Smooth muscle cell (in vitro differentiated cells): Measurements from ENCODE around the gene ADAMTSL1. TPM values are rescaled to one million over a fixed set of nuclear protein-coding genes. Genes with fewer than 3 reads are reported as not detected.

Source experiments
- DNase-seq: peaks from one replicate; lab custom pipeline; 2025; ENCODE audit not compliant: unreplicated experiment; lab: John Stamatoyannopoulos, UW
- H2AFZ ChIP-seq: fragments of 200-600 bp; sonication (generic); 2 replicates; pipeline ENCODE4 v1.6.0; 2016; ENCODE audit warnings: antibody characterized with exemption, low read depth, mild to moderate bottlenecking
- H3F3A ChIP-seq: fragments of 200-600 bp; sonication (generic); 2 replicates; pipeline ENCODE4 v1.6.0; 2017; ENCODE audit warnings: antibody characterized with exemption, low read depth
- H3K27ac ChIP-seq: fragments of 200-600 bp; sonication (generic); 2 replicates; pipeline ENCODE4 v1.5.1; 2016; ENCODE audit warnings: low read depth, mild to moderate bottlenecking
- H3K27me3 ChIP-seq: fragments of 200-600 bp; sonication (generic); 2 replicates; pipeline ENCODE4 v1.6.1; 2016; ENCODE audit warnings: low read depth, mild to moderate bottlenecking
- H3K36me3 ChIP-seq: fragments of 200-600 bp; sonication (generic); 2 replicates; pipeline ENCODE4 v1.5.1; 2016; ENCODE audit warnings: low read depth
- H3K4me1 ChIP-seq: fragments of 200-600 bp; sonication (generic); 2 replicates; pipeline ENCODE4 v1.5.1; 2016; ENCODE audit warnings: low read depth
- H3K4me2 ChIP-seq: fragments of 200-600 bp; sonication (generic); 2 replicates; pipeline ENCODE4 v1.6.0; 2016; ENCODE audit warnings: mild to moderate bottlenecking
- H3K4me3 ChIP-seq: fragments of 200-600 bp; sonication (generic); 2 replicates; pipeline ENCODE4 v1.5.1; 2016; ENCODE audit warnings: mild to moderate bottlenecking
- H3K79me2 ChIP-seq: fragments of 200-600 bp; sonication (generic); 2 replicates; pipeline ENCODE4 v1.6.0; 2016; ENCODE audit warnings: low read depth, mild to moderate bottlenecking
- H3K9ac ChIP-seq: fragments of 200-600 bp; sonication (generic); 2 replicates; pipeline ENCODE4 v1.6.0; 2016; ENCODE audit warnings: low read depth
- H3K9me3 ChIP-seq: fragments of 200-600 bp; sonication (generic); replicated peaks from 2 replicates; pipeline ENCODE4 v1.5.1; 2016; ENCODE audit warnings: low read depth
- H4K20me1 ChIP-seq: fragments of 200-600 bp; sonication (generic); 2 replicates; pipeline ENCODE4 v1.6.0; 2016; ENCODE audit warnings: low read depth
- WGBS: methylation state at CpG from one replicate; pipeline ENCODE4 v1.1.7; 2016; ENCODE audit warnings: low lambda C conversion rate; 5-methylcytosine and 5-hydroxymethylcytosine counted together
- polyA plus RNA-seq: library from polyadenylated mRNA; unstranded; fragments of >200 nt; fragmentation: Nextera tagmentation; extraction: Ambion mirVana; gene quantifications from 2 replicates; pipeline ENCODE4 v1.2.1, GENCODE V29; 2016
- total RNA-seq: library from RNA; depleted of rRNA; stranded (reverse); fragments of >200 nt; gene quantifications from 2 replicates; pipeline ENCODE4 v1.2.3, GENCODE V29; 2014
- TF ChIP-seq, protein P1 (sequence below): fragments of 200-600 bp; sonication (generic); IDR thresholded peaks from 2 replicates; pipeline ENCODE4 v1.5.1; 2017; ENCODE audit warnings: borderline replicate concordance, mild to moderate bottlenecking, antibody characterized with exemption; ENCODE audit not compliant: insufficient read depth, poor library complexity, severe bottlenecking

ADAMTSL1 gene
- total and polyA plus RNA-seq, 2 experiments from 2014 or later = 4.3 to 4.4 TPM

DNA sequence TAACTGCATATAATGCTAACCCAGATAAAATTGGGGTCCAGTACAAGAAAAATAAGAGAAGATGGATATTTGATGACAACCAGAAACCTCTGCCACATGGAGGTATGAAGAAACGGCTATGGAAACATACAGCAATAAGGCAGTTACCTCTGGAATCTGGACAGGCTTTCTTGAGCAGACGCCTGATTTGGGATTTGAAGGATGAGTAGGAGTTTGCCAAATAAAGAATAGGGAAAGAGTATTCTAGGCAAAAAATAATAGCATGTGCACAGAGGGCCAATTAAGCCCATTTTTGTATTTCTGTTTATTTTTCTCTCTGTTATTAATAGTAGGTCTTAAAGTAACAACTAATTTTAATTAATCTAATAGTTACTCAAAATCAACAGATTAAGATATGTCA is 144.9 kb downstream of the ADAMTSL1 start:
- Histone ChIP-seq H4K20me1 (no peaks in the 10 kb centered on the region), H3K27me3 (no peaks in the 10 kb centered on the region), H3K36me3 (no peaks in the 10 kb centered on the region), H3F3A (no peaks in the 10 kb centered on the region), H3K79me2 (no peaks in the 10 kb centered on the region), H3K4me2 (no peak overlapping the region), H2AFZ (no peak overlapping the region), H3K4me1 (no peaks in the 10 kb centered on the region), H3K27ac (no peak overlapping the region), H3K4me3 (no peak overlapping the region), H3K9ac (no peak overlapping the region), H3K9me3 (no peaks in the 10 kb centered on the region)
- 91% methylated on average over 2 of the region's 2 CpGs for WGBS
- DNase-seq = no peak
- TF ChIP-seq, protein P1, sequence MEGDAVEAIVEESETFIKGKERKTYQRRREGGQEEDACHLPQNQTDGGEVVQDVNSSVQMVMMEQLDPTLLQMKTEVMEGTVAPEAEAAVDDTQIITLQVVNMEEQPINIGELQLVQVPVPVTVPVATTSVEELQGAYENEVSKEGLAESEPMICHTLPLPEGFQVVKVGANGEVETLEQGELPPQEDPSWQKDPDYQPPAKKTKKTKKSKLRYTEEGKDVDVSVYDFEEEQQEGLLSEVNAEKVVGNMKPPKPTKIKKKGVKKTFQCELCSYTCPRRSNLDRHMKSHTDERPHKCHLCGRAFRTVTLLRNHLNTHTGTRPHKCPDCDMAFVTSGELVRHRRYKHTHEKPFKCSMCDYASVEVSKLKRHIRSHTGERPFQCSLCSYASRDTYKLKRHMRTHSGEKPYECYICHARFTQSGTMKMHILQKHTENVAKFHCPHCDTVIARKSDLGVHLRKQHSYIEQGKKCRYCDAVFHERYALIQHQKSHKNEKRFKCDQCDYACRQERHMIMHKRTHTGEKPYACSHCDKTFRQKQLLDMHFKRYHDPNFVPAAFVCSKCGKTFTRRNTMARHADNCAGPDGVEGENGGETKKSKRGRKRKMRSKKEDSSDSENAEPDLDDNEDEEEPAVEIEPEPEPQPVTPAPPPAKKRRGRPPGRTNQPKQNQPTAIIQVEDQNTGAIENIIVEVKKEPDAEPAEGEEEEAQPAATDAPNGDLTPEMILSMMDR = no peak

DNA sequence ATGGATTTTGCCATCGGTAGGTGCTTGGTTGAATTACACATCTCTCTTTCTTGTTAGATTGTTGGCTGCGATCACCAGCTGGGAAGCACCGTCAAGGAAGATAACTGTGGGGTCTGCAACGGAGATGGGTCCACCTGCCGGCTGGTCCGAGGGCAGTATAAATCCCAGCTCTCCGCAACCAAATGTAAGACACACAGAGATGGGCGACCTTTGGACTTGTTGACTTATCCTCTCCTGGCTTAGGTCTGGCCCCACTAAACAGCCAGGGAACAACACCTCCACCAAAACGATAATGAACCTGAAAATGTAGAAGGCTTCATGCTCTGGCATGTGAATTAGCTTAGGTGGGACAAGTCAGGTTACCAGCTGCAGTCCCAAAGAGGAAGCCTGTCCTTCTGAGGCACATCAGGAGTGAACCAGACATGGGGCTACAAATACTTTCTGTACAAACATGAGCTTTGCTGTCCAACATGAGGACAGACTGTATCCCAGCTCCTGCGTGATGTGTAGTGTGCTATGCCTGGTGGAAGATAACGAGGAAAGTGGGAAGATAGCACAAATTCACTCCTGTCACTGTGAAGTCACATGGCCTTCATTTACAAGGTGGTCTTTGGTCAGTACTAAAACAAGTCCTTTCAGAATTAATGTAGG is 148.4 kb downstream of the ADAMTSL1 start:
- H3K27ac ChIP-seq = no peak overlapping the region
- TF ChIP-seq, protein P1 = no peak
- WGBS = 91% methylated on average over 11 of the region's 11 CpGs
- no peaks in the 10 kb centered on the region for H3F3A ChIP-seq
- H4K20me1 ChIP-seq = no peaks in the 10 kb centered on the region
- H3K4me2 ChIP-seq = no peak overlapping the region
- no peak overlapping the region for H3K4me3 ChIP-seq
- H3K9ac ChIP-seq = no peak overlapping the region
- H3K9me3 ChIP-seq = no peaks in the 10 kb centered on the region
- H3K27me3 ChIP-seq = no peaks in the 10 kb centered on the region
- no peak overlapping the region for H2AFZ ChIP-seq
- H3K36me3 ChIP-seq = no peaks in the 10 kb centered on the region
- H3K4me1 ChIP-seq = no peaks in the 10 kb centered on the region
- H3K79me2 ChIP-seq = no peaks in the 10 kb centered on the region
- DNase-seq = no peak

DNA sequence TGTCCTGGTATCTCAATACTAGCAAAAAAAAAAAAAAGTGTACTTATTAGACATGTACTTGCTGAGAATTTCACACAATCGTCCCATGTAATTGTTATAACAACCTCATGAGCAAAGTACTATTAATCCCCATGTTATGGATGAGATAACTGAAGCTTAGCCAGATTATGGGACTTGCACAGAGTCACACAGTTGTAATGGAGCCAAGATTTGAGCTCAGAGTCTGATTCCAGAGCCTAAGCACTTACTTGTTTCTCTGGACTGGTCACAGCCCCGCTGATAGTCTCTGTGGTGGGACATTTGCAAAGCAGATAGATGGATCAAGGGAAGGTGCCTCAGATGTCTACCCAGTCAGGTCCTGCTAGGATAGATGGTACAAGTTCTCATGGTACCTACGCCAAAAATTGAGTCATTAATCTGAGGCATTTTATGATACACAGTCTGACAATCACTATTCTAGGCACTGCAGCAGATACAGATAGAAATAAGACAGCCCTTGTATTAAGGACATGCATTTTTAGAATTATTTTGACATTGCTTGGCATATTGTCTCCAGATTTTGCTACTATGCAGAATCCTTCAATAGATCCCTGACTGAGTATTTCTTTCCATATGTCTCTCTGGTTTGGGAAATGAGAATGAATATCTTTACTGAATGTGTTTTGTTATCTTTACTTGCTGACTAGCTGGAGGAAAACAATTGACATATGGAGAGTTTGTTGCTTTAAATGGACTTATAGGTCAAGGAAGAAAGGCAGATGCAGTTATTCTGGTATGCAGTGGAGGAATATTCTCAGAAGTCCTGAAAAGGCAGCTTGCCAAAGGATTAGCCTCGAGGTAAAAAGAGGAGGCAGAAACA is 149.5 kb downstream of the ADAMTSL1 start:
- no peaks in the 10 kb centered on the region for H3K4me1 ChIP-seq
- H3K27me3 ChIP-seq = no peaks in the 10 kb centered on the region
- WGBS = 50% methylated on average over 4 of the region's 4 CpGs
- no peaks in the 10 kb centered on the region for H3K79me2 ChIP-seq
- H4K20me1 ChIP-seq = no peaks in the 10 kb centered on the region
- no peaks in the 10 kb centered on the region for H3K9me3 ChIP-seq
- DNase-seq = no peak
- TF ChIP-seq, protein P1 = no peak
- H3F3A ChIP-seq = no peaks in the 10 kb centered on the region
- H3K27ac ChIP-seq = no peak overlapping the region
- no peak overlapping the region for H3K4me3 ChIP-seq
- H3K4me2 ChIP-seq = no peak overlapping the region
- H2AFZ ChIP-seq = no peak overlapping the region
- H3K9ac ChIP-seq = no peak overlapping the region
- H3K36me3 ChIP-seq = no peaks in the 10 kb centered on the region
